GM12874 (cell line): ENCODE data around the gene ACRV1.

Experiments used
- TF ChIP-seq, protein P1 (sequence below): IDR thresholded peaks from 2 replicates; pipeline ENCODE4 v1.5.1; 2011; ENCODE audit warnings: low read depth, mild to moderate bottlenecking, control low read depth, low read length, moderate library complexity; ENCODE audit not compliant: insufficient read depth

The ACRV1 gene

DNA sequence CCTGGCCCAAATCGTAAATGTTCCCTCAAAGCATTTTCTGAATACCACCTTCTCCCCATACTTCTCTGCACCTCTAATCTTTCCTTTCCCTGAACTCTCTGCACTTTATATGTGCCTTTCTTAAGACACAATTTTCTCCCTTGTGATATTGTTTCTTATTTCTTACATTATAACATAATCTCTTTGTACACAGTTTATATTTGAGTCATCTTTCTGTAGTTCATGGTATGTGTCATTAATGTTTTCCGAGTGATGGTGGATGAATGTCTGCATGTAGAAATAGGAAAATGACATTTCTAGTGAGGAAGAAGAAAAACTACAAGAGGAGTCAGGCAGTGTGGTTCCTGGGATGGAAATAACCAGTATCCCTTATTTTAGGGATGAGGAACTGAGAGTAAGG is 5.5 kb downstream of the ACRV1 start:
- TF ChIP-seq, protein P1, sequence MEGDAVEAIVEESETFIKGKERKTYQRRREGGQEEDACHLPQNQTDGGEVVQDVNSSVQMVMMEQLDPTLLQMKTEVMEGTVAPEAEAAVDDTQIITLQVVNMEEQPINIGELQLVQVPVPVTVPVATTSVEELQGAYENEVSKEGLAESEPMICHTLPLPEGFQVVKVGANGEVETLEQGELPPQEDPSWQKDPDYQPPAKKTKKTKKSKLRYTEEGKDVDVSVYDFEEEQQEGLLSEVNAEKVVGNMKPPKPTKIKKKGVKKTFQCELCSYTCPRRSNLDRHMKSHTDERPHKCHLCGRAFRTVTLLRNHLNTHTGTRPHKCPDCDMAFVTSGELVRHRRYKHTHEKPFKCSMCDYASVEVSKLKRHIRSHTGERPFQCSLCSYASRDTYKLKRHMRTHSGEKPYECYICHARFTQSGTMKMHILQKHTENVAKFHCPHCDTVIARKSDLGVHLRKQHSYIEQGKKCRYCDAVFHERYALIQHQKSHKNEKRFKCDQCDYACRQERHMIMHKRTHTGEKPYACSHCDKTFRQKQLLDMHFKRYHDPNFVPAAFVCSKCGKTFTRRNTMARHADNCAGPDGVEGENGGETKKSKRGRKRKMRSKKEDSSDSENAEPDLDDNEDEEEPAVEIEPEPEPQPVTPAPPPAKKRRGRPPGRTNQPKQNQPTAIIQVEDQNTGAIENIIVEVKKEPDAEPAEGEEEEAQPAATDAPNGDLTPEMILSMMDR = no peak

GRCh38 chr11:125674210-125674609 is 6.4 kb downstream of the ACRV1 start:
- TF ChIP-seq, protein P1 = no peak

- TF ChIP-seq, protein P1 = no peak
Observed at GRCh38 chr11:125671561-125671960, 9.1 kb downstream of the ACRV1 start.

DNA sequence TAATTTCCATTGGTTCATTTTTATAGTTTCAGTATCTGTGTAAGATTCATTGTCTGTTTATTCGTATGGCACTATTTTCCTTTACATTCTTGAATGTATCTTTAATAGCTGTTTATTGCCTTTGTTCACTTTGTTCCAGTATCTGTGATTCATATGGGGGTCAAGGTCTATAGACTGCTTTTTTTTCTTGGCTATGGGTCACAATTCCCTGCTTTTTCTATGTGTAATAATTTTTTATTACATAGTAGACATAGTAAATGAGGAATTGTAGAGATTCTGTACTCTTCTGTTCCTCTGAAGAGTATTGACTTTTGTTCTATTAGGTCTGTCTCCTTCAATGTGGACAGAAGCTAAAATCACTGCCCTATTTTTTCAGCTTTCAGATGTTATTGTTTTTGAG is 10.5 kb downstream of the ACRV1 start:
- TF ChIP-seq, protein P1 = no peak

- TF ChIP-seq, protein P1 = no peak
Observed at GRCh38 chr11:125667151-125667550, 13.5 kb downstream of the ACRV1 start.

DNA sequence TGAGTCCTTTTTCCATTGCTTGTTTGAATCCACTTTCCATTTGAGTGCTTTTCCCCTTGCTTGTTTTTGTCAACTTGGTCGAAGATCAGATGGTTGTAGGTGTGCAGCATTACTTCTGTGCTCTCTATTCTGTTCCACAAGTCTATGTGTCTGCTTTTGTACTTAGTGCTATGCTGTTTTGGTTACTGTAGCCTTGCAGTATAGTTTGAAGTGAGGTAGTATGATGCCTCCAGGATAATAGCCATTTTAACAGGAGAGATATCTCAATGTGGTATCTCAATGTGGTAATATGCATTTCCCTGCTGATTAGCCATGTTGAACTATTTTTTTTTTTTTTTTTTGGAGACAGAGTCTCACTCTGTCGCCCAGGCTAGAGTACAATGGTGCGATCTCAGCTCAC is 16.7 kb downstream of the ACRV1 start:
- TF ChIP-seq, protein P1 = no peak

DNA sequence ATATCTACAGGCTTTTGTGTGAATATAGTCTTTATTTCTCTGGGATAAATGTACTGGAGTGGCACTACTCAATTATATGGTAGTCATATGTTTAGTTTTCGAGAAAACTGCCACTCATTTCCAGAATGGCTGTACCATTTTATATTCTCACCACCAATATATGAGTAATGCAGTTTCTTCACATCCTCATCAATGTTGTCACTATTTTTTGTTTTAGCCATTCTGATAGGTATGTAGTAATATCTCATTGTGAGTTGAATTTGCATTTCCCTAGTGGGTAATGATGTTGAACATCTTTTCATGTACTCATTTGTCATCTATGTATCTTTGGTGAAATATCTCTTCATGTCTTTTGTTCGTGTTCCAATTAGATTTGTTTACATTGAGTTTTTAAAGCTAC is 18.0 kb downstream of the ACRV1 start:
- TF ChIP-seq, protein P1 = no peak
